HTERT RPE-1 (cell line): Measurements from ENCODE around the gene SF3B2.
"Not testable (repeated sequence)": the region's sequence is repeated elsewhere in the genome, so short reads cannot be mapped to it uniquely, and the experiment has no call there.

ENCODE experiments used
- in situ Hi-C: fragments of 300-500 bp; cut with MboI; formaldehyde crosslinking; loops from 4 replicates; pipeline ENCODE4 v1.14.3; 2020; ENCODE audit warnings: low sequenced_read_pairs

SF3B2 gene

GRCh38 chr11:66071381-66071801 is 19.2 kb downstream of the SF3B2 start:
- in situ Hi-C loops = no loop called here

GRCh38 chr11:66072081-66072480 is 19.9 kb downstream of the SF3B2 start:
- in situ Hi-C loops = no loop called here

- in situ Hi-C loops = no loop called here
Measured at GRCh38 chr11:66072518-66072917, 20.4 kb downstream of the SF3B2 start.

GRCh38 chr11:66073669-66074068 is 21.5 kb downstream of the SF3B2 start:
- in situ Hi-C loops = no loop called here

GRCh38 chr11:66075273-66075672 is 23.1 kb downstream of the SF3B2 start:
- in situ Hi-C loops = no loop called here

GRCh38 chr11:66076561-66076960 is 24.4 kb downstream of the SF3B2 start:
- in situ Hi-C loops = no loop called here

- in situ Hi-C loops = no loop called here
Measured at GRCh38 chr11:66077927-66078326, 25.8 kb downstream of the SF3B2 start.

- in situ Hi-C loops = not testable (repeated sequence)
Measured at GRCh38 chr11:66078949-66079348, 26.8 kb downstream of the SF3B2 start.

- in situ Hi-C loops = no loop called here
Measured at GRCh38 chr11:66080055-66080817, 28.1 kb downstream of the SF3B2 start.

- in situ Hi-C loops = no loop called here
Measured at GRCh38 chr11:66081505-66081904, 29.3 kb downstream of the SF3B2 start.

- in situ Hi-C loops = no loop called here
Measured at GRCh38 chr11:66082946-66083698, 31.0 kb downstream of the SF3B2 start.

GRCh38 chr11:66083767-66084166 is 31.6 kb downstream of the SF3B2 start:
- in situ Hi-C loops = no loop called here

- in situ Hi-C loops = no loop called here
Measured at GRCh38 chr11:66084821-66085475, 32.8 kb downstream of the SF3B2 start.

- in situ Hi-C loops = no loop called here
Measured at GRCh38 chr11:66087148-66087908, 35.2 kb downstream of the SF3B2 start.

- in situ Hi-C loops = no loop called here
Measured at GRCh38 chr11:66089067-66089466, 36.9 kb downstream of the SF3B2 start.

GRCh38 chr11:66090288-66090687 is 38.1 kb downstream of the SF3B2 start:
- in situ Hi-C loops = no loop called here

GRCh38 chr11:66092125-66092524 is 40.0 kb downstream of the SF3B2 start:
- in situ Hi-C loops = not testable (repeated sequence)

GRCh38 chr11:66099746-66100145 is 47.6 kb downstream of the SF3B2 start:
- in situ Hi-C loops = not testable (repeated sequence)

- in situ Hi-C loops = no loop called here
Measured at GRCh38 chr11:66100272-66101065, 48.3 kb downstream of the SF3B2 start.

GRCh38 chr11:66101066-66101464 is 48.9 kb downstream of the SF3B2 start:
- in situ Hi-C loops = no loop called here
